Vagina (tissue), 2 donors: ENCODE data around the gene EBLN1. TPM values are rescaled to one million over a fixed set of nuclear protein-coding genes. Genes with fewer than 3 reads are reported as not detected.

Source experiments
- DNase-seq, 2 donors: peaks; one replicate each; pipeline ENCODE4 v3.0.0-alpha.2; 2017; ENCODE audit errors: extremely low spot score in 2 of 2
- H3K27ac ChIP-seq: fragments of 200-600 bp; sonication (generic); one replicate; pipeline ENCODE4 v1.5.1; 2019
- H3K27me3 ChIP-seq: fragments of 200-600 bp; sonication (generic); one replicate; pipeline ENCODE4 v1.5.1; 2019
- H3K36me3 ChIP-seq, 2 donors: fragments of 200-600 bp; sonication (generic); one replicate each; pipeline ENCODE4 v1.5.1; 2017 to 2019
- H3K4me1 ChIP-seq: fragments of 200-600 bp; sonication (generic); one replicate; pipeline ENCODE4 v1.5.1; 2019
- H3K4me3 ChIP-seq, 2 donors: fragments of 200-600 bp; sonication (generic); 1 replicate in 1 of 2; 2 replicates in 1 of 2; pipeline ENCODE4 v1.5.1; 2016 to 2019
- H3K9me3 ChIP-seq: fragments of 200-600 bp; sonication (generic); one replicate; pipeline ENCODE4 v1.5.1; 2019
- POLR2A ChIP-seq, 2 donors: fragments of 450-650 bp; IDR thresholded peaks; one replicate each; pipeline ENCODE4 v1.6.1; 2017; ENCODE audit warnings: antibody characterized with exemption in 2 of 2, mild to moderate bottlenecking in 2 of 2, moderate library complexity in 2 of 2
- POLR2AphosphoS5 ChIP-seq, 2 donors: sonication (generic); formaldehyde crosslinking; IDR thresholded peaks; one replicate each; pipeline ENCODE4 v1.9.0; 2017; ENCODE audit warnings: antibody characterized with exemption in 2 of 2, mild to moderate bottlenecking in 2 of 2, low read depth in 1 of 2; ENCODE audit not compliant: insufficient read depth in 1 of 2
- intact Hi-C: fragments of 100-400 bp; cut with DNase I; formaldehyde crosslinking; loops from one replicate; pipeline ENCODE4 v1.15.1; 2023
- total RNA-seq: library from RNA; depleted of rRNA; stranded (reverse); fragments of >200 nt; gene quantifications from one replicate; pipeline ENCODE4 v1.2.3, GENCODE V29; 2016
- TF ChIP-seq, protein P1 (sequence below), 3 experiments: fragments of 450-650 bp in 2 of 3; fragments of 200-600 bp in 1 of 3; sonication (generic) in 1 of 3; IDR thresholded peaks; one replicate each; pipeline ENCODE4 v1.5.1; 2017 to 2019; ENCODE audit warnings: antibody characterized with exemption in 3 of 3, mild to moderate bottlenecking in 2 of 3, moderate library complexity in 2 of 3

The EBLN1 gene
- not detected for total RNA-seq

- no peaks in the 10 kb centered on the region for H3K9me3 ChIP-seq
- no peak within 1 kb of the TSS for H3K4me3 ChIP-seq
- no peak within 1 kb of the TSS for H3K27ac ChIP-seq
- H3K36me3 ChIP-seq, result no peaks in the 10 kb centered on the region
- H3K4me1 ChIP-seq, result no peaks in the 10 kb centered on the region
- no peaks in the 10 kb centered on the region for H3K27me3 ChIP-seq
- intact Hi-C loops, result no loop called here
- TF ChIP-seq POLR2A (IDR thresholded peaks at IDR 0.05) (no peak), POLR2AphosphoS5 (IDR thresholded peaks at IDR 0.05; ENCODE audit: insufficient read depth in 1 of 2, low read depth in 1 of 2) (no peak)
- TF ChIP-seq, protein P1, sequence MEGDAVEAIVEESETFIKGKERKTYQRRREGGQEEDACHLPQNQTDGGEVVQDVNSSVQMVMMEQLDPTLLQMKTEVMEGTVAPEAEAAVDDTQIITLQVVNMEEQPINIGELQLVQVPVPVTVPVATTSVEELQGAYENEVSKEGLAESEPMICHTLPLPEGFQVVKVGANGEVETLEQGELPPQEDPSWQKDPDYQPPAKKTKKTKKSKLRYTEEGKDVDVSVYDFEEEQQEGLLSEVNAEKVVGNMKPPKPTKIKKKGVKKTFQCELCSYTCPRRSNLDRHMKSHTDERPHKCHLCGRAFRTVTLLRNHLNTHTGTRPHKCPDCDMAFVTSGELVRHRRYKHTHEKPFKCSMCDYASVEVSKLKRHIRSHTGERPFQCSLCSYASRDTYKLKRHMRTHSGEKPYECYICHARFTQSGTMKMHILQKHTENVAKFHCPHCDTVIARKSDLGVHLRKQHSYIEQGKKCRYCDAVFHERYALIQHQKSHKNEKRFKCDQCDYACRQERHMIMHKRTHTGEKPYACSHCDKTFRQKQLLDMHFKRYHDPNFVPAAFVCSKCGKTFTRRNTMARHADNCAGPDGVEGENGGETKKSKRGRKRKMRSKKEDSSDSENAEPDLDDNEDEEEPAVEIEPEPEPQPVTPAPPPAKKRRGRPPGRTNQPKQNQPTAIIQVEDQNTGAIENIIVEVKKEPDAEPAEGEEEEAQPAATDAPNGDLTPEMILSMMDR (IDR thresholded peaks at IDR 0.05), result no peak
- no peak for DNase-seq
Observed at GRCh38 chr10:22217842-22218241, at the start of gene EBLN1. Gene EBLN1 (minus strand): TSS chr10:22218015. CDS start chr10:22209983, 8,032 bp downstream.

DNA sequence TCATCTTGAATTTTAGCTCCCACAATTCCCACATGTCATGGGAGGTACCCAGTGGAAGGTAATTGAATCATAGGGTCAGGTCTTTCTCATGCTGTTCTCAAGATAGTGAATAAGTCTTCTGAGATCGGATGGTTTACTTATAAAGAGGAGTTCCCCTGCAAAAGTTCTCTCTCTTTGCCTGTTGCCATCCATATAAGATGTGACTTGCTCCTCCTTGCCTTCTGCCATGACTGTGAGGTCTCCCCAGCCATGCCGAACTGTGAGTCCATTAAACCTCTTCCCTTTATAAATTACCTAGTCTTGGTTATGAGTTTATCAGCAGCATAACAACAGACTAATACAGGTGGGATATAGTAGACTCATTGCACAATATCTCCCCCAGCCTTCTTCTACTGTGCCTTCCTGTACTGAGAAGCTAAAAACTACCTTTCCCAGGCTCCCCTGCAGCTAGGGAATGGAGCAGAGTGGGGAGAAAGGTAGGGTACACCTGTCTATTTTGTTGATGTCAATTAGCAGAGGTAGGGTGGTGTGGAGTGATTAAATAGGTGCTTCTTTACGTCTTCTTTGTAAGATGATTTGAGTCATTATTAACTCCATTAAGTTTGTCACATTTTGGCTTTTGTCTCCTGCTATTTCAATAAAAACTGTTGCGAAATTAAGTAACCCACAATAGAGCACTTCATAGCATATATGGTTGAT, 48.2 kb upstream of the EBLN1 start:
- Histone ChIP-seq H3K36me3 (no peaks in the 10 kb centered on the region), H3K27me3 (no peaks in the 10 kb centered on the region), H3K4me3 (no peak overlapping the region), H3K4me1 (no peaks in the 10 kb centered on the region), H3K27ac (no peak overlapping the region), H3K9me3 (no peaks in the 10 kb centered on the region)
- intact Hi-C loops, result no loop called here
- TF ChIP-seq POLR2A (IDR thresholded peaks at IDR 0.05) (no peak), POLR2AphosphoS5 (IDR thresholded peaks at IDR 0.05; ENCODE audit: insufficient read depth in 1 of 2, low read depth in 1 of 2) (no peak)
- TF ChIP-seq, protein P1 (IDR thresholded peaks at IDR 0.05), result no peak
- DNase-seq, result no peak

- intact Hi-C loops, result no loop called here
- Histone ChIP-seq H3K27me3 (no peaks in the 10 kb centered on the region), H3K4me3 (no peak overlapping the region), H3K4me1 (no peaks in the 10 kb centered on the region), H3K27ac (no peak overlapping the region), H3K36me3 (no peaks in the 10 kb centered on the region), H3K9me3 (no peaks in the 10 kb centered on the region)
- TF ChIP-seq, protein P1 (IDR thresholded peaks at IDR 0.05), result no peak
- no peak for TF ChIP-seq POLR2A (IDR thresholded peaks at IDR 0.05)
- TF ChIP-seq POLR2AphosphoS5 (IDR thresholded peaks at IDR 0.05; ENCODE audit: insufficient read depth in 1 of 2, low read depth in 1 of 2), result no peak
- no peak for DNase-seq
Observed at GRCh38 chr10:22263106-22263505, 45.3 kb upstream of the EBLN1 start.

DNA sequence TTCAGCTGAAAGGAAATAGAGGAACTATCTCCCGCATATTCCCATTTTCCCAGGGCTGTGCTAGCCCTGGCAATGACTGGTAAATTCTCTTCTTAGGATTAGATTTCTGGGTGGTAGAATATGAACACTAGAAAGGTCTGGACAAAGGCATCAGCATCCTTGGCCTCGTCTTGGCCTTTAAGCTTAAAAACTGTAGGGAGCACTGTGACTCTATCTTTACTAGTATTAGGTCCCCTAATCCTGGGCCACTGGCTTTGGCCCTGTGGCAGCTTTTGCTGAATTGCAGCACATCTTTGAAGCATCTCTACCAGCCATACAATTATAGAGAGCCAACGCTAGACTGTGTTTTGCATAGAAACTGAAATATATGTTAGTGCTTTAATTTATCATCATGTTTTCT, 41.5 kb upstream of the EBLN1 start:
- no peak for DNase-seq
- TF ChIP-seq, protein P1 (IDR thresholded peaks at IDR 0.05), result no peak
- TF ChIP-seq POLR2A (IDR thresholded peaks at IDR 0.05) (no peak), POLR2AphosphoS5 (IDR thresholded peaks at IDR 0.05; ENCODE audit: insufficient read depth in 1 of 2, low read depth in 1 of 2) (no peak)
- Histone ChIP-seq H3K27ac (no peak overlapping the region), H3K36me3 (no peaks in the 10 kb centered on the region), H3K9me3 (no peaks in the 10 kb centered on the region), H3K4me3 (no peak overlapping the region), H3K4me1 (no peaks in the 10 kb centered on the region), H3K27me3 (no peaks in the 10 kb centered on the region)
- intact Hi-C loops, result no loop called here

GRCh38 chr10:22258471-22258870, 40.7 kb upstream of the EBLN1 start:
- intact Hi-C loops, result no loop called here
- no peaks in the 10 kb centered on the region for H3K9me3 ChIP-seq
- no peaks in the 10 kb centered on the region for H3K4me1 ChIP-seq
- peak overlapping the region; percentile 60 for H3K27ac ChIP-seq
- TF ChIP-seq POLR2A (IDR thresholded peaks at IDR 0.05) (no peak), POLR2AphosphoS5 (IDR thresholded peaks at IDR 0.05; ENCODE audit: insufficient read depth in 1 of 2, low read depth in 1 of 2) (no peak)
- TF ChIP-seq, protein P1 (IDR thresholded peaks at IDR 0.05), result no peak
- no peaks in the 10 kb centered on the region for H3K27me3 ChIP-seq
- DNase-seq, result no peak
- H3K36me3 ChIP-seq, result no peaks in the 10 kb centered on the region
- H3K4me3 ChIP-seq, result no peak overlapping the region
